Measurements from ENCODE around the gene C16orf96.

- TF ChIP-seq ZNF7 (CRISPR knock-in tag; IDR thresholded peaks at IDR 0.05): no peak
- no peak for TF ChIP-seq SALL2 (CRISPR knock-in tag; IDR thresholded peaks at IDR 0.05)
- TF ChIP-seq PPARG (CRISPR knock-in tag; conservative IDR thresholded peaks at IDR 0.05): no peak
- TF ChIP-seq ZKSCAN1 (IDR thresholded peaks at IDR 0.05; ENCODE audit: low read length): no peak
- TF ChIP-seq PHF21A (CRISPR knock-in tag; IDR thresholded peaks at IDR 0.05): no peak
These were observed 32.2 kb downstream of the C16orf96 start for GRCh38 chr16:4588386-4588785.

Data from HepG2 (cell line).